GM18499 (cell line): ENCODE results near the gene DESI1.
"Not testable (repeated sequence)": the region's sequence is repeated elsewhere in the genome, so short reads cannot be mapped to it uniquely, and the experiment has no call there.

Source experiments
- ATAC-seq: cut with Tn5 transposase; IDR thresholded peaks from one replicate; pipeline ENCODE4 v1.9.1; 2021; ENCODE audit warnings: moderate number of reproducible peaks; ENCODE audit not compliant: insufficient read depth, unreplicated experiment

The DESI1 gene

DNA sequence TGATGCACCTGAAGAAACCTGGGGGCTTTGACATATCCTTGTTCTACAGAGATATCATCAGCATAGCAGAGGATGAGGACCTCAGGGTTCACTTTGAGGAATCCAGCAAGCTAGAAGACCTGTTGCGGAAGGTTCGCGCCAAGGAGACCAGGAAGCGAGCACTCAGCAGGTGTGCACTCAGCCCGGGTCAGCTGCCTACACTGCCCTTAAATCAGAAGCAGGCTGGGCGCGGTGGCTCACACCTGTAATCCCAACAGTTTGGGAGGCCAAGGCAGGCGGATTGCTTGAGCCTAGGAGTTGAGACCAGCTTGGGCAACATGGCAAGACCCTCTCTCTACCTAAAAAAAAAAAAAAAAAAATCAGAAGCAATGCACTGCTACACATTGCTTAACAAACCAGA lies 16.8 kb upstream of the DESI1 start:
- not testable (repeated sequence) for ATAC-seq

DNA sequence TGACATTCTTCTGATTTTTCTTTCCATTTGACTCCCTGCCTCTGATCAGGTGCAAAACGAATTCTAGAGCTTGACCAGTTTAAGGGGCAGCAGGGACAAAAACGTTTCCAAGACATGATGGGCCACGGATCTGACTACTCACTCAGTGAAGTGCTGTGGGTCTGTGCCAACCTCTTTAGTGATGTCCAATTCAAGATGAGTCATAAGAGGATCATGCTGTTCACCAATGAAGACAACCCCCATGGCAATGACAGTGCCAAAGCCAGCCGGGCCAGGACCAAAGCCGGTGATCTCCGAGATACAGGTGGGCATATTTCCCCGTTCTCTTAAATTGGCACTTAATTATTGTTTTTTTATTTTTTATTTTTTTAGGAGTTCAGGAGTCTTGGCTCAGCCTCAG lies 15.6 kb upstream of the DESI1 start:
- ATAC-seq, result no peak

DNA sequence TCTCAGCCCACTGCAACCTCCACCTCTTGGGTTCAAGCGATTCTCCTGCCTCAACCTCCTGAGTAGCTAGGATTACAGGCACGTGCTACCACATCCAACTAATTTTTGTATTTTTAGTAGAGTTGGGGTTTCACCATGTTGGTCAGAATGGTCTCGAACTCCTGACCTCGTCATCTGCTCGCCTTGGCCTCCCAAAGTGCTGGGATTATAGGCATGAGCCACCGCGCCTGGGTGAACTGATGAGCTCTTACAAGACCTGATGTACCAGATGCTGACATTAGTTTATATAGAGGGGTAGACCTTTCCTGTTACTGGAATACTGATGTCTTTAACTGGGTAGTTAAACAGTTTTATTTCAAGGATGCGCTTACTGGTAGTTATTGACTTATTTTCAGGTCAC lies 13.8 kb upstream of the DESI1 start:
- ATAC-seq, result not testable (repeated sequence)

DNA sequence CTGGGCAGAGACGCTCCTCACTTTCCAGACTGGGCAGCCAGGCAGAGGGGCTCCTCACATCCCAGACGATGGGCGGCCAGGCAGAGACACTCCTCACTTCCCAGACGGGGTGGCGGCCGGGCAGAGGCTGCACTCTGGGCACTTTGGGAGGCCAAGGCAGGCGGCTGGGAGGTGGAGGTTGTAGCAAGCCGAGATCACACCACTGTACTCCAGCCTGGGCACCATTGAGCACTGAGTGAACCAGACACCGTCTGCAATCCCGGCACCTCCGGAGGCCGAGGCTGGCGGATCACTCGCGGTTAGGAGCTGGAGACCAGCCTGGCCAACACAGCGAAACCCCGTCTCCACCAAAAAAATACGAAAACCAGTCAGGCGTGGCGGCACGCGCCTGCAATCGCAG lies 10.8 kb upstream of the DESI1 start:
- not testable (repeated sequence) for ATAC-seq

GRCh38 chr22:41631115-41631514 lies 10.3 kb upstream of the DESI1 start:
- not testable (repeated sequence) for ATAC-seq

GRCh38 chr22:41625577-41625976 lies 4.7 kb upstream of the DESI1 start:
- no peak for ATAC-seq

- no peak for ATAC-seq
Measured at GRCh38 chr22:41621911-41622179, 1.0 kb upstream of the DESI1 start.

DNA sequence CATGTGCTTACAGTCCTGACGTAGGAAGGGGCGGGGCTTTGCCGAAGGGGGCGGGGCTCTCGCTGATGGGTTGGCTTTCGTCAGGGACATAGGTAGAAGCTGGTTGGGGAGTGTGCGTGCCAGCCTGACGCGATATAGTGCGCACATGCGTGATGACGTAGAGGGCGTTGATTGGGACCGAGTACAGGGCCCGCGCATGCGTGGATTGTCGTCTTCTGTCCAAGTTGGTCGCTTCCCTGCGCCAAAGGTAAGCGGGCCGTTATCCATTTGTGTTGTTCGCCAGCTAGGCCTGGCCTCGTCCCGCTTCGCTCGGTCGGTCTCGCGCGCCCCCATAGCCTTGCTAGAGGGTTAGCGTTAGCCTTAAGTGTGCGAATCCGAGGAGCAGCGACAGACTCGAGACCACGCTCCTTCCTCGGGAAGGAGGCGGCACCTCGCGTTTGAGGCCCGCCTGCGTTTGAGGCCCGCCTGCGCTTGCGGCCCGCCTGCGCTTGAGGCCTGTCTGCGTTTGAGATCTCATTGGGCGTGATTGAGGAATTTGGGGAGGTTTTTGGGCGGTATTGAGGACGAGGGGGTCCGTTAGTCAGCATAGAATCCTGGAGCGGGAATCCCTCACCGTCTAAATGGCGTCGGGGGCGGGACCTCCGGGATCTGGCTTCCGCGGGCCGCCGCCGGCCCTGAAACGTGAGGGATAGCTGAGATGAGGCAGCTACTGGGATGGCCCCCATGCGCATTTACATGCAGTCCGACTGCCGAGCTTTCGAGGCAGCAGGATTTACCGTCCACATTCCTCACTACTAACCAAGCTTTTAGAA lies 462 bp upstream of the DESI1 start, which contains the start of gene XRCC6:
Gene XRCC6 (plus strand): TSS at position 197 of the 812 bp plus-strand sequence. CDS start 710 bp downstream, outside the sequence.
- peak; percentile 68 for ATAC-seq

DNA sequence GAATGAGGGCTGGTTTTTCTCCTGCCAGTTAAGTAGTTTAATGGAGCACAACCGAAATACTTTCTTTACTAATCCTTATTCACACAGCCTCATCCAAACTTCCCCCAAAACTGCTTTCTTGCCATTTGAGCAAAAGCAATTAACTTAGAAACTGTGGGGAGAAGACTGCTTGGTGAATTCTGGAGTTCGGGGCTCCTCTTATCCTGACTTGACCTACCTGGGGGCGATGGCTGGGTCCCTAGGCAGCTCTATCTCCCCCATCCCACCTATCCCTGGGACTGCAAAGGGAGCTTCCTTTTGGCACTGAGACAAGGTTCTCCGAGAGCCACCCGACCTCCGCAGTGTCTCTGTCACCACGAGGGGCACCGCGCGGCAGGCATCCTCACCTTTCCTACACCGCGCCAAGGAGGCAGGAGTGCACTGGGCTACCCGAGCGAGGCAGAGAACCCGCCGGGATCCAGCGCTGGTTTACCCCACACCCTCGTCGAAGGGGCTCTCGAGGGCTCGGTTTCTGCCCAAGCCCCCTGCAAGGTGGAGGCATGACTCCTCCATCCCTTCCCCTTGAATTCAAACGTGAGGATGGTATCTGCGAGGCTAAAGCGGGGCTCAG lies 759 bp downstream of the DESI1 start:
- no peak for ATAC-seq

- ATAC-seq, result no peak
Measured at GRCh38 chr22:41613456-41613855, 7.4 kb downstream of the DESI1 start.

DNA sequence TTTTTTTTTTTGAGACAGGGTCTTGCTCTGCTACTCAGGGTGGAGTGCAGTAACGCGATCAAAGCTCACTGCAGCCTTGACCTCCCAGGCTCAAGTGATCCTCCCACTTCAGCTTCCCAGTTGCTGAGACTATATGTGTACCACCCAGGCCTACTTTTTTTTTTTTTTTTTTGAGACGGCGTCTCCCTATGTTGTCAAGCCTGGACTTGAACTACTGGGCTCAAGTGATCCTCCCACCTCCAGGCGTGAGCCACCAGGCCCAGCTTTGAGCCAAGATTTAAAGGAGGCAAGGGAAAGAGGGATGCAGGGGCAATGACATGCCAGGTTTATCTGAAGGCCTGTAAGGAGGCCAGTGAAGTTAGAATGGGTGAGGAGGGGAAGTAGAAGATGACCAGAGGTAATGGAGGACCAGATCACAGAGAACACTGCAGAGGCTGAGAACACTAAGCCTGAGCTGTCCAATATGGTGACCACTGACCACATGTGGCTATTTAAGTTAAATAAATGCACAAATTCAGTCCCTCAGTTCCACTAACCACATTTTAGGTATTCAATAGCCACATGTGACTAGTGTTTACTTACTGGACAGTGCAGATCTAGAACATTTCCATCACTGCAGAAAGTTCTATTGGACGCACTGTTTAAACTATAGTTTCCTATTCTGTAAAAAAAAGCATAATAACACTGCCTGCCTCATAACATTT lies 8.1 kb downstream of the DESI1 start:
- ATAC-seq, result no peak

DNA sequence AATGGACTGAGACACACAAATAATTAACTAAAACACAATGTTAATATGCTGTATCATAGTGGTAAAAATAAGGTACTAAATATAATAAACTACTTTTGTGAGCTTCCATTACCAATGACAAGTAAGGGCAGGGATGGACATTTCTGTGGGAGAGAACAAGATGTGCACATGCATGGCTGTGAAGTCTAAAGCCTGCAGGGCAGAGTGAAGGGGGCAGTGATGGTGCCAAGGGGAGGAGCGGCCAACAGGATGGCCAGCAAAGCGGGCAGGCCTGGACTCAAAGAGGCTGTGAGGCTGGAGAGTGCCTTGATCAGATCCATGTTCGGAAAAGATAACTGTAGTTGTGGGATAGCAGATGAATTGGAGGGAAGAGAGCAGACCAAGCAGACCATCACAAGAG lies 12.5 kb downstream of the DESI1 start:
- ATAC-seq, result no peak

DNA sequence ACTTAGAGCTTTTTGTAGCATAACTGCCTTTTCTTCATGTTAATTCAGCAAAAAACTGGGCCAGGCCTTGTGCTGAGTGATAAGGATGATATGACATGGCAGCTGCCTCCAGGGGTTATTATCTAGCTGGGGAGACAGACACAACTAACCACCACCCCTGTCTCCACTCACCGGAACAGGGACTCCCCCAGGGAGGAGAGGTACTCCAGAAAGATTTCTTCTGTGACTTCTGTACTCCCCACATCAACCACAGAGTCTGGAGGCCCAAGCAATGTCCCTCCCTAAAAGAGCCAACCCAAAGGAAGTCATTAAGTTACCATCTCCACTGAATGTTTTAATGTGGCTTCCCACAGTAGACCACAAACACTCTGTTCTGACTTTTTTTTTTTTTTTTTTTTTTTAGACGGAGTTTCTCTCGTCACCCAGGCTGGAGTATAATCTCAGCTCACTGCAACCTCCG lies 16.9 kb downstream of the DESI1 start:
- no peak for ATAC-seq

GRCh38 chr22:41600976-41601375 lies 19.9 kb downstream of the DESI1 start:
- no peak for ATAC-seq

DNA sequence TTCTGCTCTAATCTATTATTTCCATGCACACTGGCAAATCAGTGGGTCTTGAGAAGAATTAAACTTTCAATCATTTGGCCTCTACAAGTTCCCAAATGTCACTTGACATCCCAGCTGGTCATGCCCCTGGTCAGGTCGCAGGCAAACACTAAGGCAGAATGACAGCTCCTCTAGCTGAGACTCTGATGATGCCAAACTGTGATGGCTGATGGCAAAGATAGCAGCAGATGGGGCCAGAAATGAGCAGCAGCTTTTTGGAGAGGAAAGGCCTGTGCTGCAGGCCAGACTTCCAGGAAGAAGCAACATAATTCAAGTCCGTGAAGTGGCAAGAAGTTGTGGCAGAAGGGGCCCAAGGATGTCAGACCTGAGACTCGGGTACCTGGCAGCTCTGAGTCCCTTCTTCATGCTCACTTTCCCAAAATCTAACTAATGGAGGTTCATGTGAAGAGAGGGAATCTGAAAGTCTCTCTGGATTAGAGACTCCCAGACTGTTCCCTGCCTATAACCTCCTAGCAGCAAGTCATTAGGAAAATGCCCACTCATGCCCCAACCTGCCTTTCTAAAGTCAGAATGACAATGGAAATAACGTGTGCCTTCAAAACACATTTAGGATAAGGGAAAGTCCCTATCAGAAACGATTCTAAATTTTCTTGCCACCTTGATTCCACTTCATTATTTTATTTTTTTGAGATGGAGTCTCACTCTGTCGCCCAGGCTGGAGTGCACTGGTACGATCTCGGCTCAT lies 21.8 kb downstream of the DESI1 start:
- no peak for ATAC-seq

DNA sequence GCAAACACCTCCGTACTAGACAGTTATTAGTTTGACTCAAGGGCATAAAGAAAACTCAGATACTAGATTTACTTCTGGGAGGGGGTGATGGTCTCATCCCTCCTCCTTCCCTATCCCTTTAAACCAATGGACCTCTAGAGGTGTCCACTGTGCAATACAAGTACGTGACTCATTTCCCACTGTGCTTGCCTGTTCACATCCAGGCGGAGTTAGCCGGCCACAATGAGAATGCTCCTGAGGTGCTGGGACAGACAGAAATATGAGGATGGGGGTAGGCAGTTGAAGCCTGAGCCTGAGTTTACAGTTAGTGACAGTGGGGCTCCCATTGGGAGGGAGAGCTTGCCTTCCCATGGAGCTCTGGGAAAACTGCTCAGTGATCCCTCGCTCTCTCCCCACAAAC lies 22.8 kb downstream of the DESI1 start:
- ATAC-seq, result no peak

DNA sequence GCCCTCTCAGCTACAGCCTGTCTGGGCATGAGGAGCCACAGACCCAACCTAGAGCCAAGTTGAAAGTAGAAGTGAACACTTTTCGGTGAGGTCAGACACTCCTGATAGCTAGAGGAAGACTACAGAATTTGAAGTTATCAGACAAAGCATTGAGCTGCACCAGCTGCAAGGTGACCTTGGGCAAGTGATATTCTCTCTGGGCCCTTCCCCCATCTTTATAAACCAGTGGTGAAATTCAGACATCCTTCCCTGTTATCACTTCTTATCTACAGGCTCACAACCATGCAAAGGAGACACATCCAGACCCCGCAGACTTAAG lies 23.2 kb downstream of the DESI1 start:
- no peak for ATAC-seq

DNA sequence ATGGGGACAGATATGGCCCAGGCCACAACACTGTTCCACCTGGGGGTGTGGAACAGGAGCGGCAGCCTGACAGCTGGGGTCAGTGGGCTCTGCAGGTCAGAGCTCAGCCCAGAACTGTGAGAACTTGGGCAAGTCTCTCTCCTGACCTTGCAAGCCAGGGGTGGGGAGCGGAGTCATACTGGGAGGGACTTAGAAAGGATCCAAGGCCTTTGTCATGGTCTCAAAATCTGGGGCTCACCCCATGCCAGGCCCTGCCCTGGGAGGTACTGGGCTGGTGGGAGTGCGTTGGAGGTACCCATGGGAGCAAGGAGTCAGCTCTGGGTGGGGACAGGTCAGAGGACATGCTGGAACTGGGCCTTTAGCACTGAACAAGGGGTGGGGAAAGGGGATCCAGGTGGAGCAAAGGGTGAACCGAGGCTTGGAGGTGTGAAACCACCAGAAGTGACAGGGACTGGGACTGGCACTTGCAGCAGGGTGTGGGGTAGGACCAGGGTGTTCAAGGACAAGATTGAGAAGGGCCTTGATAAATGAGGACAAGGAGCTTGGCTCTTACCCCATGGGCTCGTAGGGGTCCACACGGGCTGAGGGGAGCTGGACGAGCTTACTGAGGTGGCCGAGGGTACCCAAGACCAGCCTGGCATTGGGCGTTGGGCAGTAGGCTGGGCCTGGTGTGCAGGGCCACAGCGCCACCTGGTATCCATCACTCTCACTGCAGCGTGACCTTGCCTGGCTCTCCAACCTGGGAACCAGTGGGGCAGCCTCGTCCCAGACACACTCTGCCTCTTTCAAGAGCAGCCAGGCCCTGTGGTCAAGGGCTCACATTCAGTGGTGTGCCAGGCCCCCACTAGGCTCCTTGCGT lies 23.8 kb downstream of the DESI1 start:
- ATAC-seq, result no peak

GRCh38 chr22:41595703-41596102 lies 25.1 kb downstream of the DESI1 start:
- no peak for ATAC-seq
